Central memory CD8-positive, alpha-beta T cell (primary cell): Measurements from ENCODE around the gene RAB6B.
A peak's percentile ranks its signal among the peaks of the same experiment; 100 is the strongest.

Experiments used
- ATAC-seq: fragments of 150-1000 bp; cut with Tn5 transposase; replicated peaks from 2 replicates; pipeline ENCODE4 v1.10.0; 2022; ENCODE audit warnings: mild to moderate bottlenecking, moderate FRiP score, moderate number of reproducible peaks; ENCODE audit not compliant: poor library complexity, severe bottlenecking; ENCODE audit errors: extremely low read depth
- DNase-seq, 2 donors: peaks; one replicate each; pipeline ENCODE4 v3.0.0; 2021; ENCODE audit warnings: low spot score in 2 of 2
- H3K27ac Mint-ChIP-seq: one replicate; pipeline ENCODE4 v1.8.0; 2022; ENCODE audit warnings: low read depth, mild to moderate bottlenecking, moderate library complexity, mixed read lengths
- H3K27me3 Mint-ChIP-seq: one replicate; pipeline ENCODE4 v1.8.0; 2022; ENCODE audit warnings: mixed read lengths
- H3K36me3 Mint-ChIP-seq: one replicate; pipeline ENCODE4 v1.8.0; 2022; ENCODE audit warnings: mild to moderate bottlenecking, moderate library complexity, mixed read lengths; ENCODE audit not compliant: insufficient read depth
- H3K4me1 Mint-ChIP-seq: one replicate; pipeline ENCODE4 v1.8.0; 2022; ENCODE audit warnings: mixed read lengths
- H3K4me3 Mint-ChIP-seq: one replicate; pipeline ENCODE4 v1.8.0; 2022; ENCODE audit warnings: mild to moderate bottlenecking, moderate library complexity, mixed read lengths
- H3K9me3 Mint-ChIP-seq: one replicate; pipeline ENCODE4 v1.8.0; 2022; ENCODE audit warnings: mixed read lengths

Gene RAB6B

GRCh38 chr3:133926736-133927539, 31.3 kb upstream of the RAB6B start:
- peak in 1 of 2 donors; percentile 11 for DNase-seq
- Mint-ChIP-seq H3K36me3 (no peaks in the 10 kb centered on the region), H3K4me1 (peaks cover 7% of the 10 kb centered on the region), H3K27me3 (peaks cover 32% of the 10 kb centered on the region), H3K4me3 (peak overlapping the region; percentile 61), H3K27ac (peak overlapping the region; percentile 76), H3K9me3 (no peaks in the 10 kb centered on the region)
- no peak for ATAC-seq

- no peak overlapping the region for H3K27ac Mint-ChIP-seq
- H3K4me1 Mint-ChIP-seq, result peaks cover 7% of the 10 kb centered on the region
- no peaks in the 10 kb centered on the region for H3K9me3 Mint-ChIP-seq
- H3K27me3 Mint-ChIP-seq, result peaks cover 32% of the 10 kb centered on the region
- ATAC-seq (no peak), DNase-seq (peak in 1 of 2 donors; percentile 6)
- H3K36me3 Mint-ChIP-seq, result no peaks in the 10 kb centered on the region
- no peak overlapping the region for H3K4me3 Mint-ChIP-seq
Observed at GRCh38 chr3:133925960-133926735, 30.5 kb upstream of the RAB6B start.

DNA sequence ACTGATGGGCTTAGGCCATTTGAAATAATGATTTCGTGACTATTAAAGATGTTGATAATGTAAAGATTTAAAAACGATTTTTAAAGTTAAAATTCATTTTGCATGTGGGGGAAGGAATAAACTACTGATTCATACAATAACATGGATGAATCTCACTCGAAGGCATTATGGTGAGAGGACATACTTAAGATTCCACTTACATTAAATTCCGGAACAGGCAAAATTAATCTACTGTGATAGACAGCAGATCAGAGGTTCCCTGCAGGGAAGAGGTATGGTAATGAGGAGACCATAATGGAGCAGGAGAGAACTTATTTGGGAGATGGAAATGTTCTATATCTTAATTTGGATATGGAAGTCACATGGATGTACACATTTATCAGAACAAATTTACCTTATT, 28.4 kb upstream of the RAB6B start:
- H3K27me3 Mint-ChIP-seq, result peaks cover 37% of the 10 kb centered on the region
- no peak overlapping the region for H3K27ac Mint-ChIP-seq
- H3K9me3 Mint-ChIP-seq, result no peaks in the 10 kb centered on the region
- DNase-seq, result no peak
- H3K4me1 Mint-ChIP-seq, result peaks cover 7% of the 10 kb centered on the region
- H3K4me3 Mint-ChIP-seq, result no peak overlapping the region
- no peak for ATAC-seq
- H3K36me3 Mint-ChIP-seq, result no peaks in the 10 kb centered on the region

DNA sequence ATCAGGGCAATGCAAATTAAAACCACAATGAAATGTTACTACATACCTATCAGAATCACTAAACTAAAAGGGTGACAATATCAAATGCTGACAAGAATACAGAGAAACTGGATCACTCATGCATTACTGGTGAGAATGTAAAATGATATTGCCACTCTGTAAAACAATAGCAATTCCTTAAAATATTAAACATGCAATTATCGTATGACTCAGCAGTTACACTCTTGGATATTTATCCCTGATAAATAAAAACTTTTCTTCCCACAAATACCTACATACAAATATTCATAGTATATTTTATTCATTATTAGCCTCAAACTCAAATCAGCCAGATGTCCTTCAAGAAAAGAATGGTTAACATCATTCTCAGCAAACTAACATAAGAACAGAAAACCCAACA, 25.9 kb upstream of the RAB6B start:
- H3K4me1 Mint-ChIP-seq, result no peaks in the 10 kb centered on the region
- H3K9me3 Mint-ChIP-seq, result no peaks in the 10 kb centered on the region
- ATAC-seq (no peak), DNase-seq (no peak)
- H3K36me3 Mint-ChIP-seq, result no peaks in the 10 kb centered on the region
- H3K4me3 Mint-ChIP-seq, result no peak overlapping the region
- H3K27me3 Mint-ChIP-seq, result peaks cover 35% of the 10 kb centered on the region
- no peak overlapping the region for H3K27ac Mint-ChIP-seq

DNA sequence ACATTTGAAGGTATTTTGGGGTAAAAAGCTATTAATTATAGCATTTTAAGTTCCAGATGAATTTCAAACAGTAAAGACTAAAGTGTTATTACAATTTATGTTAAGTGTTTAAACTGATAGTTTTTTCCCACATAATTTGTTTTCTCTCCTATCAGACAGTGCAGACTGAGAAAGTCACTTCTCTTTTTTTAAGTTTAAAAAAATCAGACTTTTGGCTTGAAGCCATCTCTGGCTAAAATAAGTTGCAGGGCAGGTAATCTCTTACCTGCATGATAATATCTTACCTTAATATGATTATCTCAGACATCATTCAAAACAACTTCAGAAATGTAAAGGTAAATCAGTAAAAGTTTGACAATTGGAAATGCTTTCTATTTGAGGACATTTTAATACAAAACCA, 21.5 kb upstream of the RAB6B start:
- no peaks in the 10 kb centered on the region for H3K9me3 Mint-ChIP-seq
- H3K27me3 Mint-ChIP-seq, result peaks cover 37% of the 10 kb centered on the region
- no peaks in the 10 kb centered on the region for H3K36me3 Mint-ChIP-seq
- no peak overlapping the region for H3K4me3 Mint-ChIP-seq
- no peak for ATAC-seq
- no peaks in the 10 kb centered on the region for H3K4me1 Mint-ChIP-seq
- no peak for DNase-seq
- no peak overlapping the region for H3K27ac Mint-ChIP-seq

GRCh38 chr3:133915685-133916658, 20.3 kb upstream of the RAB6B start:
- Mint-ChIP-seq H3K9me3 (no peaks in the 10 kb centered on the region), H3K36me3 (no peaks in the 10 kb centered on the region), H3K4me1 (no peaks in the 10 kb centered on the region), H3K27ac (no peak overlapping the region), H3K27me3 (peaks cover 36% of the 10 kb centered on the region), H3K4me3 (no peak overlapping the region)
- no peak for DNase-seq
- no peak for ATAC-seq

- no peak overlapping the region for H3K4me3 Mint-ChIP-seq
Observed at GRCh38 chr3:133914839-133915600, 19.3 kb upstream of the RAB6B start.

GRCh38 chr3:133910422-133910821, 14.7 kb upstream of the RAB6B start:
- peaks cover 41% of the 10 kb centered on the region for H3K27me3 Mint-ChIP-seq
- H3K4me3 Mint-ChIP-seq, result no peak overlapping the region
- no peaks in the 10 kb centered on the region for H3K9me3 Mint-ChIP-seq
- H3K4me1 Mint-ChIP-seq, result no peaks in the 10 kb centered on the region
- ATAC-seq (no peak), DNase-seq (no peak)
- no peaks in the 10 kb centered on the region for H3K36me3 Mint-ChIP-seq
- no peak overlapping the region for H3K27ac Mint-ChIP-seq

More at GRCh38 chr3:133914839-133915600, 19.3 kb upstream of the RAB6B start:
- Mint-ChIP-seq H3K27ac (no peak overlapping the region), H3K27me3 (peaks cover 43% of the 10 kb centered on the region), H3K36me3 (no peaks in the 10 kb centered on the region), H3K9me3 (no peaks in the 10 kb centered on the region), H3K4me1 (no peaks in the 10 kb centered on the region)
- DNase-seq (no peak), ATAC-seq (no peak)

DNA sequence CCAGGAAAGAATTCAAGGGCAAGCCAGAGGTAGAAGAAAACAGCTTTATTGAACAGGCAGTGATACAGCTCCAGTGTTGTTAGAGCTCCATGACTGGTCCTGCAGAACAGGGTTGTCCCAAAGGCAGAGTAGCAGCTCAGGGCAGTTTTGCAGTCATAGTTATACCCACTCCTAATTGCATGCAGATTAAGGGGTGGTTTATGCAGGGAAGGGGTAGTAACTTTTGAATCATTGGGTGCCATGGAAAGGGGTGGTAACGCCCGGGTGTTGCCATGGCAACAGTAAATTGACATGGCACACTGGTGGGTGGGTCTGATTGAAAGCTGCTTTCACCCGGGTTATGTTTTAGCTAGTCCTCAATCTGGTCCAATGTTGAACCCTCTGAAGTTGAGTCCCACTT, 9.7 kb upstream of the RAB6B start:
- H3K27ac Mint-ChIP-seq, result no peak overlapping the region
- no peaks in the 10 kb centered on the region for H3K36me3 Mint-ChIP-seq
- no peaks in the 10 kb centered on the region for H3K4me1 Mint-ChIP-seq
- no peak overlapping the region for H3K4me3 Mint-ChIP-seq
- peaks cover 34% of the 10 kb centered on the region for H3K27me3 Mint-ChIP-seq
- ATAC-seq (no peak), DNase-seq (no peak)
- no peaks in the 10 kb centered on the region for H3K9me3 Mint-ChIP-seq

GRCh38 chr3:133901847-133902246, 6.2 kb upstream of the RAB6B start:
- Mint-ChIP-seq H3K27me3 (peaks cover 28% of the 10 kb centered on the region), H3K9me3 (no peaks in the 10 kb centered on the region), H3K27ac (no peak overlapping the region), H3K4me3 (no peak overlapping the region), H3K36me3 (peaks cover under 1% of the 10 kb centered on the region), H3K4me1 (no peaks in the 10 kb centered on the region)
- ATAC-seq (no peak), DNase-seq (no peak)

- peaks cover 1% of the 10 kb centered on the region for H3K36me3 Mint-ChIP-seq
- H3K27ac Mint-ChIP-seq, result no peak overlapping the region
- H3K9me3 Mint-ChIP-seq, result no peaks in the 10 kb centered on the region
- no peak for DNase-seq
- H3K4me1 Mint-ChIP-seq, result no peaks in the 10 kb centered on the region
- no peak overlapping the region for H3K4me3 Mint-ChIP-seq
- no peak for ATAC-seq
- peaks cover 31% of the 10 kb centered on the region for H3K27me3 Mint-ChIP-seq
Observed at GRCh38 chr3:133901083-133901482, 5.4 kb upstream of the RAB6B start.

- H3K9me3 Mint-ChIP-seq, result no peaks in the 10 kb centered on the region
- peaks cover 1% of the 10 kb centered on the region for H3K36me3 Mint-ChIP-seq
- no peak overlapping the region for H3K27ac Mint-ChIP-seq
- ATAC-seq, result no peak
- no peaks in the 10 kb centered on the region for H3K4me1 Mint-ChIP-seq
- no peak for DNase-seq
- H3K4me3 Mint-ChIP-seq, result no peak overlapping the region
- peaks cover 35% of the 10 kb centered on the region for H3K27me3 Mint-ChIP-seq
Observed at GRCh38 chr3:133899311-133899710, 3.6 kb upstream of the RAB6B start.
